ENCODE measurements around the gene SOWAHB. TPM values are rescaled to one million over a fixed set of nuclear protein-coding genes. Genes with fewer than 3 reads are reported as not detected.

SOWAHB gene
- total and polyA plus RNA-seq, 4 donors: 2.5 to 30.5 (median 10.1) TPM

DNA sequence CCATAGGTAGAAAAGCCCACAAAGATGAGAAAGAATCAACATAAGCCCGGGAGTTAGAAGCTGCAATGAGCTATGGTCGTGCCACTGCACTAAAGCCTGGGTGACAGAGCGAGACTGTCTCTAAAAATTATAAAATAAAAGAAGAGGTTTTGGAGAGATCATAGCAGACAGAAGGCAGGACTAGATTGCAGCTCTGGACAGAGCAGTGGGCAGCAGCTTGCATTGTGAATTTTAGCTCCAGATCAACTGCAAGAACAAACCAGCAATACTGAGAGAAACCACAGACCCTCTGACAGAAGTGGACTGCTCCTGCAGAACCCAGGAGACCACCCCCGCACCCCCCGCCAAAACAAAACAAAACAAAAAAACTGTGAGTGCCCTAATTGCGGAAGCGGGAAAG, 30.6 kb downstream of the SOWAHB start:
- H3K4me1 ChIP-seq (ENCODE audit: control insufficient read depth in 4 of 4, insufficient read depth in 4 of 4, low read length in 3 of 4): peaks cover 0 to 4% (median 0%) of the 10 kb centered on the region in 4 donors
- DNase-seq (ENCODE audit: low spot score): no peak
- peak overlapping the region in 1 of 3 donors; percentile 28 for H3K4me3 ChIP-seq (ENCODE audit: low read depth in 1 of 3, low read length in 3 of 3)
- no peak overlapping the region for H3K27ac ChIP-seq (ENCODE audit: low read depth in 1 of 2, low read length in 2 of 2)
- TF ChIP-seq FOXA2 (IDR thresholded peaks at IDR 0.05) (no peak), NR2F2 (IDR thresholded peaks at IDR 0.05) (no peak), RXRA (IDR thresholded peaks at IDR 0.05) (no peak), RAD21 (IDR thresholded peaks at IDR 0.05) (no peak), TAF1 (conservative IDR thresholded peaks at IDR 0.05) (no peak), JUND (IDR thresholded peaks at IDR 0.05) (no peak), SP1 (IDR thresholded peaks at IDR 0.05) (no peak), FOXA1 (IDR thresholded peaks at IDR 0.05) (no peak), HNF4A (conservative IDR thresholded peaks at IDR 0.05) (no peak), EGR1 (IDR thresholded peaks at IDR 0.05; ENCODE audit: low read depth in 2 of 2) (no peak), GABPA (IDR thresholded peaks at IDR 0.05 in 1 of 2, conservative IDR thresholded peaks at IDR 0.05 in 1 of 2) (no peak), YY1 (IDR thresholded peaks at IDR 0.05) (no peak), HNF4G (IDR thresholded peaks at IDR 0.05) (no peak)
- TF ChIP-seq, protein P1, sequence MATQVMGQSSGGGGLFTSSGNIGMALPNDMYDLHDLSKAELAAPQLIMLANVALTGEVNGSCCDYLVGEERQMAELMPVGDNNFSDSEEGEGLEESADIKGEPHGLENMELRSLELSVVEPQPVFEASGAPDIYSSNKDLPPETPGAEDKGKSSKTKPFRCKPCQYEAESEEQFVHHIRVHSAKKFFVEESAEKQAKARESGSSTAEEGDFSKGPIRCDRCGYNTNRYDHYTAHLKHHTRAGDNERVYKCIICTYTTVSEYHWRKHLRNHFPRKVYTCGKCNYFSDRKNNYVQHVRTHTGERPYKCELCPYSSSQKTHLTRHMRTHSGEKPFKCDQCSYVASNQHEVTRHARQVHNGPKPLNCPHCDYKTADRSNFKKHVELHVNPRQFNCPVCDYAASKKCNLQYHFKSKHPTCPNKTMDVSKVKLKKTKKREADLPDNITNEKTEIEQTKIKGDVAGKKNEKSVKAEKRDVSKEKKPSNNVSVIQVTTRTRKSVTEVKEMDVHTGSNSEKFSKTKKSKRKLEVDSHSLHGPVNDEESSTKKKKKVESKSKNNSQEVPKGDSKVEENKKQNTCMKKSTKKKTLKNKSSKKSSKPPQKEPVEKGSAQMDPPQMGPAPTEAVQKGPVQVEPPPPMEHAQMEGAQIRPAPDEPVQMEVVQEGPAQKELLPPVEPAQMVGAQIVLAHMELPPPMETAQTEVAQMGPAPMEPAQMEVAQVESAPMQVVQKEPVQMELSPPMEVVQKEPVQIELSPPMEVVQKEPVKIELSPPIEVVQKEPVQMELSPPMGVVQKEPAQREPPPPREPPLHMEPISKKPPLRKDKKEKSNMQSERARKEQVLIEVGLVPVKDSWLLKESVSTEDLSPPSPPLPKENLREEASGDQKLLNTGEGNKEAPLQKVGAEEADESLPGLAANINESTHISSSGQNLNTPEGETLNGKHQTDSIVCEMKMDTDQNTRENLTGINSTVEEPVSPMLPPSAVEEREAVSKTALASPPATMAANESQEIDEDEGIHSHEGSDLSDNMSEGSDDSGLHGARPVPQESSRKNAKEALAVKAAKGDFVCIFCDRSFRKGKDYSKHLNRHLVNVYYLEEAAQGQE (IDR thresholded peaks at IDR 0.05): no peak
- TF ChIP-seq, protein P2, sequence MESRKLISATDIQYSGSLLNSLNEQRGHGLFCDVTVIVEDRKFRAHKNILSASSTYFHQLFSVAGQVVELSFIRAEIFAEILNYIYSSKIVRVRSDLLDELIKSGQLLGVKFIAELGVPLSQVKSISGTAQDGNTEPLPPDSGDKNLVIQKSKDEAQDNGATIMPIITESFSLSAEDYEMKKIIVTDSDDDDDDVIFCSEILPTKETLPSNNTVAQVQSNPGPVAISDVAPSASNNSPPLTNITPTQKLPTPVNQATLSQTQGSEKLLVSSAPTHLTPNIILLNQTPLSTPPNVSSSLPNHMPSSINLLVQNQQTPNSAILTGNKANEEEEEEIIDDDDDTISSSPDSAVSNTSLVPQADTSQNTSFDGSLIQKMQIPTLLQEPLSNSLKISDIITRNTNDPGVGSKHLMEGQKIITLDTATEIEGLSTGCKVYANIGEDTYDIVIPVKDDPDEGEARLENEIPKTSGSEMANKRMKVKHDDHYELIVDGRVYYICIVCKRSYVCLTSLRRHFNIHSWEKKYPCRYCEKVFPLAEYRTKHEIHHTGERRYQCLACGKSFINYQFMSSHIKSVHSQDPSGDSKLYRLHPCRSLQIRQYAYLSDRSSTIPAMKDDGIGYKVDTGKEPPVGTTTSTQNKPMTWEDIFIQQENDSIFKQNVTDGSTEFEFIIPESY (IDR thresholded peaks at IDR 0.05): no peak
- TF ChIP-seq, protein P3, sequence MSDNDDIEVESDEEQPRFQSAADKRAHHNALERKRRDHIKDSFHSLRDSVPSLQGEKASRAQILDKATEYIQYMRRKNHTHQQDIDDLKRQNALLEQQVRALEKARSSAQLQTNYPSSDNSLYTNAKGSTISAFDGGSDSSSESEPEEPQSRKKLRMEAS (IDR thresholded peaks at IDR 0.05): no peak
- TF ChIP-seq, protein P4, sequence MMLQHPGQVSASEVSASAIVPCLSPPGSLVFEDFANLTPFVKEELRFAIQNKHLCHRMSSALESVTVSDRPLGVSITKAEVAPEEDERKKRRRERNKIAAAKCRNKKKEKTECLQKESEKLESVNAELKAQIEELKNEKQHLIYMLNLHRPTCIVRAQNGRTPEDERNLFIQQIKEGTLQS (IDR thresholded peaks at IDR 0.05): no peak
- TF ChIP-seq, protein P5, sequence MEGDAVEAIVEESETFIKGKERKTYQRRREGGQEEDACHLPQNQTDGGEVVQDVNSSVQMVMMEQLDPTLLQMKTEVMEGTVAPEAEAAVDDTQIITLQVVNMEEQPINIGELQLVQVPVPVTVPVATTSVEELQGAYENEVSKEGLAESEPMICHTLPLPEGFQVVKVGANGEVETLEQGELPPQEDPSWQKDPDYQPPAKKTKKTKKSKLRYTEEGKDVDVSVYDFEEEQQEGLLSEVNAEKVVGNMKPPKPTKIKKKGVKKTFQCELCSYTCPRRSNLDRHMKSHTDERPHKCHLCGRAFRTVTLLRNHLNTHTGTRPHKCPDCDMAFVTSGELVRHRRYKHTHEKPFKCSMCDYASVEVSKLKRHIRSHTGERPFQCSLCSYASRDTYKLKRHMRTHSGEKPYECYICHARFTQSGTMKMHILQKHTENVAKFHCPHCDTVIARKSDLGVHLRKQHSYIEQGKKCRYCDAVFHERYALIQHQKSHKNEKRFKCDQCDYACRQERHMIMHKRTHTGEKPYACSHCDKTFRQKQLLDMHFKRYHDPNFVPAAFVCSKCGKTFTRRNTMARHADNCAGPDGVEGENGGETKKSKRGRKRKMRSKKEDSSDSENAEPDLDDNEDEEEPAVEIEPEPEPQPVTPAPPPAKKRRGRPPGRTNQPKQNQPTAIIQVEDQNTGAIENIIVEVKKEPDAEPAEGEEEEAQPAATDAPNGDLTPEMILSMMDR (IDR thresholded peaks at IDR 0.05; ENCODE audit: low read depth, low read length, missing input control): no peak
- WGBS: 67% methylated on average over 7 of the region's 7 CpGs
- no peaks in the 10 kb centered on the region for H3K27me3 ChIP-seq (ENCODE audit: control insufficient read depth in 4 of 4, insufficient read depth in 4 of 4, low read length in 3 of 4)
- peak overlapping the region in 1 of 2 donors; percentile 47 for H3K9ac ChIP-seq (ENCODE audit: low read depth in 1 of 2, low read length in 2 of 2)
- H3K9me3 ChIP-seq (ENCODE audit: control insufficient read depth in 4 of 4, low read length in 3 of 4): no peaks in the 10 kb centered on the region
- H3K36me3 ChIP-seq (ENCODE audit: control insufficient read depth in 4 of 4, insufficient read depth in 3 of 4, low read depth in 1 of 4, low read length in 3 of 4): no peaks in the 10 kb centered on the region
